ENCODE measurements around the gene USP7.

The USP7 gene

DNA sequence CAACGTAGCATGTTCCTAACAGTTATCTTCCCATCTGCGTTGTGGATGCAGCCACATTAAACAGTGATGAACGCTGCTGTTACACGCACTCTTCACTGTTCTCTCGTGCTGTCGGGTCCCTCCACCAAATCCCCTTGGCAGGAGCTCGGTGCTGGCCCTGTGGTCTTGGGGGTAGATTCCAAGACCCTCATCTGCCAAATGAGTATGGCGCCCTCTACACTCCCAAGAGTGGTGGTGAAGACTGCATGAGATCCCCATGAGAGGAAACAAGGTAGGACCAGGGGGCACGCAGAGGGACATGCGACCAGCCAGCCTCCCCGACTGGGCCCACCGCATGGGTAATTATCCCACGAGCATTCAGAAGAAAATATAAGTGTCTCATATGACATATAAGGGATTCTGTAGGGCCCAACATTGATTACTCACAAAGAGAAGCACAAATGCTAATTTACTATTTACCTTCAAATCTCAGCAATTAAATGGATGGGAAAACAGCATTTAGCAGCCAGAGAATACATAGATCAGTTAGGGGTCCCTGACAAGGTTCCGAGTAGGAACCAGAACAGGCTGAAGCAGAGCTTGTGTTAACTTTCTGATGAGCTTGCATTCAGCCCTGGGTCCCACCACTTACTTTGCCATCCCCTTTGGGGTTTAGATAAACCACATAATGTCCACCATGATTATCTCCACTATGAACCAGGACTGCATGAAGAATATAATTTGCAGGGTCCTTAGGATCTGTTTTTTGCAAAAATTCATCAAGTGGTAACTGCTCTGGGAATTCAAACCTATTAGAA, 57.7 kb downstream of the USP7 start:
- in situ Hi-C loops (cut with HindIII; ENCODE audit: low sequenced_read_pairs): no loop called here

DNA sequence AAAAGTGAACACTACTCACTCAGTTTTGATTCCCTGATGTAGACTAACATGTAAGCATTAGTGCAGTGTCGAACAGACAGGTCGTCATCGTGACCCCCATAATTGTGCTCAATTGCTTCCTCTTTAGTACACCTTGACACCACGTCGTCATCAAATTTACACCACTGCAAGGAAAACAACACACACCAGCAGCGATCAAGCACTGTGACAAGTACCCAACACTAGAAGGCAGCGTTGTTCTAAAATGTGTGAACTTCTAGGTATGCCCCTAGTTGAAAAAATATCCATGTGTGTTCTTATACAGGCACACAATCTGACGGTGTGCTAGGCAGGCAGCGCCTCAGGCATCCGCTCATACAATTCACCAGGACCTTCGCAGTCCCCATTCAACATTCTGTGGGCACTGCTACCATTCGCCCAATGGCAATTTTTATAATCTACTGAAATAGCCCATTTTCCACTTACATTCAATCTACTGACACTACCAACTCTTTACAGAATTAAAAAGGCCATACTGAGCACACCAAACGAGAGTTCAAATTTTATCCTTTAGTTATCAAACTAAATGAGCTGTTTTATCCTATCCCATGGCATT, 58.4 kb downstream of the USP7 start:
- in situ Hi-C loops (cut with HindIII; ENCODE audit: low sequenced_read_pairs): no loop called here

- in situ Hi-C loops (cut with HindIII; ENCODE audit: low sequenced_read_pairs): no loop called here
These were observed 59.7 kb downstream of the USP7 start for GRCh38 chr16:8904018-8904430.

GRCh38 chr16:8903004-8903403, 60.7 kb downstream of the USP7 start:
- in situ Hi-C loops (cut with HindIII; ENCODE audit: low sequenced_read_pairs): no loop called here

- in situ Hi-C loops (cut with HindIII; ENCODE audit: low sequenced_read_pairs): no loop called here
These were observed 62.3 kb downstream of the USP7 start for GRCh38 chr16:8901320-8901861.

GRCh38 chr16:8900343-8900742, 63.4 kb downstream of the USP7 start:
- in situ Hi-C loops (cut with HindIII; ENCODE audit: low sequenced_read_pairs): no loop called here

- in situ Hi-C loops (cut with HindIII; ENCODE audit: low sequenced_read_pairs): no loop called here
These were observed 63.9 kb downstream of the USP7 start for GRCh38 chr16:8899709-8900317.

DNA sequence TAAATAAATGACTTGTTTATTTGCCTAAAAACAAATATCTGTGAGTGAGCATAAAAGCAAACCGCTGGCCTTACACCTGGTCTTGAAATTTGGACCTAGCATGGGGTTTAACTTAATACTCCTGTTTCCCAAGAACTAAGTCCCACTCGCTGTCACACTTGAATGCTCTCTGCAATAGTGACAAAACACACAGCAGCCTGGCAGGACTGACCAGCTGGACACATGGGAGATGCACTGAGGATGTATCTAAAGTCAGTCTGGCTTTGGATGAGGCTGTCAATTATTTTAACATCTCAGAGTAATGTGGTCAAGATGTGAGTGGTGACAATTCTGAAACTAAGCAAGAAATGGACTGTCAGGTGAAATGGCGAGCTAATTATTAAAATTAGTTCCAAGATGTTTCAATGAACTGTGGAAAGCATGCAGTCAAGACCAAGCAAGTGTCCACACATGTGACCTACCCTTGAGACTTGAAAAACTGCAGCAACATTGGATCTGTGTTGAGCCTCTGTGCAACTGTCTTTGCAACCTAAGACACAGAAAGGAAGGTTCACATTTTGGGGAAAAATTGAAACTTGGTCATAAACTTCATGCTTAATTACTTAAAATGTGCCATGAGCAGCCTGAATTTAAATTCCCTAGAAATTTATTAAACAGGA, 64.9 kb downstream of the USP7 start:
- in situ Hi-C loops (cut with HindIII; ENCODE audit: low sequenced_read_pairs): no loop called here

DNA sequence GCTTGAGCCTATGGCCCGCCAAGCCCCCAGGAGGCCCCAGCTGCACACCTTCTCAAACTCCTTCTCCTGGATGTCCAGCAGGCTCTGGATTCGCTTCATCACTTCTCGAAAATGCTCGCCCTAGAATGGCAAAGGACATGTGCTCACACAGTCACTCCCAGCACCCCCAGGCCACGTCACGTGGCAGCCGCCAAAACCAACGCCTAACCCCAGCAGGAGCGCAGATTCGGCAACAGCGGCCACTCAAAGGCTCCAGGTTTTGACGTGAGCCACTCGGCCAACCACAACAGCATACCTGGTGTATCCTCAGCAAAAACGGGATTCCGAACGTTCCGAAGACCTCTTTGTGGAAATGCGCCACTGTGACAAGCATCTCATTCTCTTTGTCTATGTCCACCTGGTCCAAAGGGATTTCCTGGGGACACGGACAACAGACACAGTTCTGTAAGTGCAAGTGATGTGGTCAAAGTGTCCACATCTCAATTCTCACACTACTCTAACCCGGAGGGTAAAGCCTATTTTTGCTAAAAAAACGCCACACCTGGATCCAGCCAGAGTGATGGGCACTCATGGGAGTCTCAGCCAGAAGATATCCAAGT, 68.9 kb downstream of the USP7 start:
- in situ Hi-C loops (cut with HindIII; ENCODE audit: low sequenced_read_pairs): loop anchor here (5.0 kb wide), 2 partner anchors 52 to 93 kb away; no protein-coding TSS in a partner anchor

GRCh38 chr16:8893976-8894690, 69.6 kb downstream of the USP7 start:
- in situ Hi-C loops (cut with HindIII; ENCODE audit: low sequenced_read_pairs): loop anchor here (5.0 kb wide), 2 partner anchors 53 to 92 kb away; no protein-coding TSS in a partner anchor

- in situ Hi-C loops (cut with HindIII; ENCODE audit: low sequenced_read_pairs): loop anchor here (5.0 kb wide), 2 partner anchors 54 to 91 kb away; no protein-coding TSS in a partner anchor
These were observed 70.3 kb downstream of the USP7 start for GRCh38 chr16:8893426-8893825.

DNA sequence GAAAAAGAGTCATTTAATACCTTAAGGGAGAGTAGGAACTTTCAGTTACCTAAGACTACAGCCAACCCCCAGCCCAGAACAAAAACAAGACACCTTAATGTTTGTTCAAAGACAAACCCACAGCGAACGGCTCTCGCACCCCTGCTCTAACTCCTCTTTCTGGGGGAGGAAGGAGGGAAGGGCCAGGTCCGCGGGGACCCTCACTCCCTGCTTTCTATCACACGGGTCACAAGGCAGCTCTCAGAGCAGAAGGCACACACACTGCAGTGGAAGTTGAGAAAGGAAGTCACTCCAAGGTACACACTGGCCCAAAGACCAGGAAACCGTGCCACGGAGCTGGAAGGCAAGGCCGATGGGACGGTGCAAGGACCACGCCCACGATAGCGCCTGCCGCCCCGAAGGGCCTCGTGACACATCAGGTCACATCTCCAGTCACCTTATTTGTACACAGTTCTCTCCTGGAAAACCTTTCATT, 71.6 kb downstream of the USP7 start:
- in situ Hi-C loops (cut with HindIII; ENCODE audit: low sequenced_read_pairs): loop anchor here (5.0 kb wide), 2 partner anchors 55 to 90 kb away; no protein-coding TSS in a partner anchor

GRCh38 chr16:8890549-8890921, 73.2 kb downstream of the USP7 start:
- in situ Hi-C loops (cut with HindIII; ENCODE audit: low sequenced_read_pairs): loop anchor here (5.0 kb wide), 2 partner anchors 57 to 88 kb away; no protein-coding TSS in a partner anchor

DNA sequence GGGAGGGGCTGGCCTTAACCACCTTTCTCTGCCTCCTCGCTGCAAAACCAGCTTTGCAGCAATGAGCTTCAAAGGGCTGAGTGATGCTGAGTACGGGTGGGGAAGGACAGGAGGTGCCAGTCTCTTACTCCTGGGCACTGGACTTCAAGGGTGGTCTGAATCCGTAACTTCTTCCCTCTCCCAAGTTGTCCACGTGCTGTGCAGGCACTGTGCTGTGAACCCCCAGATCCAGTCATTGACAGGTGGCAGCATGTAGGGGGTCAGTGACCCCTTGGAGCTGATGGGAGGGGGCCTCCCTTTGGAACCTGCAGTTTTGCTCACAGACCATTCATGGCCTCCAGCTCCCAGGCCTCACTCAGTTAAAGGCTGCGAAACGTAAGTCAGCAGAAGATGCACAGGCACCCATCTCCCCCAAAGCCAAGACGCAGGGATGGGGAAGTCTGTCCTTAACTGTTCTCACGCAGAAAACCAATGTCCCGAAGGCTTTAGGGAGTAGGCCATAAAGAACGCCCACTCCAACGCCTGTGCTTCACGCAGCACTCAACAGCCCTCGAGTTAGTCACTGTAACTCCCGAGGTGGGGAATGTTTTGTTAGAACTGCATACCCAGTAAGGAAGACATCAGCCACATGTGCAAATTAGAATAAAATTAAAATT, 73.7 kb downstream of the USP7 start:
- in situ Hi-C loops (cut with HindIII; ENCODE audit: low sequenced_read_pairs): loop anchor here (5.0 kb wide), 2 partner anchors 57 to 88 kb away; no protein-coding TSS in a partner anchor

GRCh38 chr16:8888951-8889892, 74.5 kb downstream of the USP7 start:
- in situ Hi-C loops (cut with HindIII; ENCODE audit: low sequenced_read_pairs): no loop called here

- in situ Hi-C loops (cut with HindIII; ENCODE audit: low sequenced_read_pairs): no loop called here
These were observed 75.7 kb downstream of the USP7 start for GRCh38 chr16:8887952-8888560.

GRCh38 chr16:8887431-8887765, 76.3 kb downstream of the USP7 start:
- in situ Hi-C loops (cut with HindIII; ENCODE audit: low sequenced_read_pairs): no loop called here
